IMR-90 (cell line): ENCODE data around the gene NELL2. TPM values are rescaled to one million over a fixed set of nuclear protein-coding genes. Genes with fewer than 3 reads are reported as not detected.

Source experiments
- ATAC-seq: fragments of 200-7000 bp; cut with Tn5 transposase; 2 replicates; pipeline ENCODE4 v1.9.1; 2020; ENCODE audit warnings: low read depth, mild to moderate bottlenecking, moderate library complexity
- BruUV-seq: library from RNA; stranded (reverse); fragments of 400-500 nt; replicated peaks from 2 replicates; lab custom pipeline; 2021; lab: Mats Ljungman, UMichigan
- CTCF ChIA-PET: fragments of 300-600 bp; formaldehyde crosslinking; extraction: SDS; loops from one replicate; lab custom pipeline; 2021; ENCODE audit warnings: antibody characterized with exemption; lab: Yijun Ruan, JAX
- POLR2A ChIA-PET: fragments of 300-600 bp; sonication (Branson Sonifier 250); formaldehyde crosslinking; loops from one replicate; lab custom pipeline; 2022; ENCODE audit warnings: antibody characterized with exemption; ENCODE audit not compliant: unreplicated experiment; lab: Charles Lee
- DNase-seq: peaks from one replicate; pipeline ENCODE4 v3.0.0; 2013
- H2AFZ ChIP-seq: replicated peaks from 2 replicates; pipeline ENCODE3; 2013; ENCODE audit warnings: low read length, mild to moderate bottlenecking; ENCODE audit not compliant: poor library complexity
- H2AK5ac ChIP-seq: 2 replicates; pipeline ENCODE4 v1.6.1; 2013; ENCODE audit warnings: low read depth, low read length, inconsistent platforms
- H2AK9ac ChIP-seq: replicated peaks from 2 replicates; pipeline ENCODE3; 2013; ENCODE audit warnings: mild to moderate bottlenecking, low read depth, low read length, moderate library complexity; ENCODE audit not compliant: poor library complexity
- H2BK120ac ChIP-seq: 2 replicates; pipeline ENCODE4 v1.6.1; 2013; ENCODE audit warnings: low read depth, low read length, inconsistent platforms
- H2BK15ac ChIP-seq: 3 replicates; pipeline ENCODE4 v1.6.1; 2013; ENCODE audit warnings: low read depth, low read length, inconsistent platforms
- H2BK20ac ChIP-seq: 2 replicates; pipeline ENCODE4 v1.6.1; 2013; ENCODE audit warnings: low read depth, mild to moderate bottlenecking, inconsistent platforms, low read length, moderate library complexity
- H2BK5ac ChIP-seq: 2 replicates; pipeline ENCODE4 v1.6.1; 2013; ENCODE audit warnings: mild to moderate bottlenecking, low read depth, low read length, inconsistent platforms; ENCODE audit not compliant: poor library complexity, severe bottlenecking
- H3K14ac ChIP-seq: replicated peaks from 2 replicates; pipeline ENCODE4 v1.6.1; 2013; ENCODE audit warnings: low read depth, low read length, inconsistent platforms
- H3K18ac ChIP-seq: 2 replicates; pipeline ENCODE4 v1.6.1; 2013; ENCODE audit warnings: low read depth, low read length, control low read depth
- H3K23ac ChIP-seq: 2 replicates; pipeline ENCODE4 v1.6.1; 2013; ENCODE audit warnings: low read depth, low read length, inconsistent platforms
- H3K27ac ChIP-seq: 2 replicates; pipeline ENCODE4 v1.5.1; 2013; ENCODE audit warnings: mild to moderate bottlenecking, control low read depth, low read length; ENCODE audit not compliant: insufficient read depth
- H3K27me3 ChIP-seq: 2 replicates; pipeline ENCODE4 v1.6.1; 2013; ENCODE audit warnings: low read length; ENCODE audit not compliant: control insufficient read depth, insufficient read depth
- H3K36me3 ChIP-seq: 2 replicates; pipeline ENCODE4 v1.6.1; 2013; ENCODE audit warnings: low read length, mixed read lengths; ENCODE audit not compliant: control insufficient read depth, insufficient read depth
- H3K4ac ChIP-seq: 2 replicates; pipeline ENCODE4 v1.6.1; 2013; ENCODE audit warnings: low read depth, low read length, inconsistent platforms
- H3K4me1 ChIP-seq: 2 replicates; pipeline ENCODE4 v1.6.1; 2013; ENCODE audit warnings: low read length, mixed read lengths; ENCODE audit not compliant: control insufficient read depth, insufficient read depth
- H3K4me2 ChIP-seq: 2 replicates; pipeline ENCODE4 v1.6.1; 2013; ENCODE audit warnings: low read depth, mild to moderate bottlenecking, control low read depth, low read length, moderate library complexity
- H3K4me3 ChIP-seq: 2 replicates; pipeline ENCODE4 v1.5.1; 2013; ENCODE audit warnings: low read depth, mild to moderate bottlenecking, control low read depth, low read length, moderate library complexity; ENCODE audit not compliant: insufficient read depth
- H3K56ac ChIP-seq: 2 replicates; pipeline ENCODE4 v1.6.1; 2013; ENCODE audit warnings: low read length, inconsistent platforms; ENCODE audit not compliant: insufficient read depth; ENCODE audit errors: extremely low read depth
- H3K79me1 ChIP-seq, 2 experiments: 2 replicates each; pipeline ENCODE4 v1.6.1; 2013; ENCODE audit warnings: low read length in 2 of 2, inconsistent platforms in 1 of 2, low read depth in 1 of 2
- H3K9ac ChIP-seq: 2 replicates; pipeline ENCODE4 v1.6.1; 2013; ENCODE audit warnings: low read depth, low read length, control low read depth
- H3K9me1 ChIP-seq: 2 replicates; pipeline ENCODE4 v1.6.1; 2013; ENCODE audit warnings: low read length, inconsistent platforms; ENCODE audit not compliant: insufficient read depth
- H3K9me3 ChIP-seq: 2 replicates; pipeline ENCODE4 v1.6.1; 2013; ENCODE audit warnings: low read length; ENCODE audit not compliant: control insufficient read depth, insufficient read depth
- H4K20me1 ChIP-seq: 2 replicates; pipeline ENCODE4 v1.6.1; 2013; ENCODE audit warnings: low read length, inconsistent platforms; ENCODE audit not compliant: insufficient read depth
- H4K5ac ChIP-seq: 2 replicates; pipeline ENCODE4 v1.6.1; 2013; ENCODE audit warnings: mild to moderate bottlenecking, low read depth, low read length, control low read depth
- H4K8ac ChIP-seq, 2 experiments: 2 replicates each; pipeline ENCODE4 v1.6.1; 2013; ENCODE audit warnings: low read depth in 2 of 2, low read length in 2 of 2, control low read depth in 1 of 2, inconsistent platforms in 1 of 2
- H4K91ac ChIP-seq: 2 replicates; pipeline ENCODE4 v1.6.1; 2013; ENCODE audit warnings: low read depth, low read length, inconsistent platforms; ENCODE audit not compliant: insufficient read depth
- BHLHE40 ChIP-seq: fragments of 150-350 bp; IDR thresholded peaks from 2 replicates; pipeline ENCODE4 v1.6.1; 2016; ENCODE audit warnings: mild to moderate bottlenecking, low read depth, low read length
- CEBPB ChIP-seq: IDR thresholded peaks from 2 replicates; pipeline ENCODE4 v1.6.1; 2012; ENCODE audit warnings: low read depth, low read length, improper control_type of control experiment
- CHD1 ChIP-seq: IDR thresholded peaks from 2 replicates; pipeline ENCODE4 v1.6.1; 2012; ENCODE audit warnings: low read depth, low read length, improper control_type of control experiment
- MAFK ChIP-seq: IDR thresholded peaks from 2 replicates; pipeline ENCODE4 v1.6.1; 2012; ENCODE audit warnings: low read depth, low read length, improper control_type of control experiment
- MAZ ChIP-seq: IDR thresholded peaks from 2 replicates; pipeline ENCODE4 v1.6.1; 2012; ENCODE audit warnings: low read depth, mild to moderate bottlenecking, low read length, improper control_type of control experiment, moderate library complexity, borderline replicate concordance
- NFE2L2 ChIP-seq: fragments of 150-350 bp; IDR thresholded peaks from 2 replicates; pipeline ENCODE4 v1.6.1; 2016; ENCODE audit warnings: low read depth, mild to moderate bottlenecking, low read length
- POLR2A ChIP-seq: IDR thresholded peaks from 2 replicates; pipeline ENCODE4 v1.6.1; 2012; ENCODE audit warnings: mild to moderate bottlenecking, low read depth, low read length
- RCOR1 ChIP-seq: IDR thresholded peaks from 2 replicates; pipeline ENCODE4 v1.6.1; 2012; ENCODE audit warnings: mild to moderate bottlenecking, low read length, improper control_type of control experiment; ENCODE audit not compliant: insufficient replicate concordance
- RFX5 ChIP-seq: IDR thresholded peaks from 2 replicates; pipeline ENCODE4 v1.8.0; 2012; ENCODE audit warnings: low read depth, mild to moderate bottlenecking, low read length, moderate library complexity
- dilution Hi-C: fragments of 300-500 bp; cut with HindIII; formaldehyde crosslinking; loops from one replicate; pipeline ENCODE4 v1.14.3; 2018; ENCODE audit warnings: low sequenced_read_pairs; ENCODE audit not compliant: unreplicated experiment
- in situ Hi-C: fragments of 300-500 bp; cut with MboI; formaldehyde crosslinking; loops from 3 replicates; pipeline ENCODE4 v1.14.3; 2019; ENCODE audit warnings: low sequenced_read_pairs, inconsistent platforms, mixed read lengths
- intact Hi-C: fragments of 100-400 bp; cut with micrococcal nuclease; formaldehyde crosslinking; loops from 2 replicates; pipeline ENCODE4 v1.10.0; 2022
- polyA plus RNA-seq, 3 experiments: library from polyadenylated mRNA; depleted of rRNA; stranded (reverse); fragments of >200 nt; gene quantifications; 2 replicates each; pipeline ENCODE4 v1.2.3, GENCODE V29; 2012; ENCODE audit warnings: low replicate concordance in 1 of 3
- total RNA-seq: library from RNA; depleted of rRNA; stranded (reverse); fragments of >200 nt; gene quantifications from 2 replicates; pipeline ENCODE4 v1.2.3, GENCODE V29; 2012
- TF ChIP-seq, protein P1 (sequence below): conservative IDR thresholded peaks from 2 replicates; pipeline ENCODE4 v1.5.1; 2012; ENCODE audit warnings: mild to moderate bottlenecking, low read depth, low read length, improper control_type of control experiment
- TF ChIP-seq, protein P2 (sequence below): fragments of 150-350 bp; IDR thresholded peaks from 2 replicates; pipeline ENCODE4 v1.6.1; 2016; ENCODE audit warnings: low read depth, mild to moderate bottlenecking, low read length, moderate library complexity, borderline replicate concordance

Gene NELL2
- total and polyA plus RNA-seq, 2 of the 4 experiments (the other 2 are of a cell fraction): 0.18 to 0.26 TPM

DNA sequence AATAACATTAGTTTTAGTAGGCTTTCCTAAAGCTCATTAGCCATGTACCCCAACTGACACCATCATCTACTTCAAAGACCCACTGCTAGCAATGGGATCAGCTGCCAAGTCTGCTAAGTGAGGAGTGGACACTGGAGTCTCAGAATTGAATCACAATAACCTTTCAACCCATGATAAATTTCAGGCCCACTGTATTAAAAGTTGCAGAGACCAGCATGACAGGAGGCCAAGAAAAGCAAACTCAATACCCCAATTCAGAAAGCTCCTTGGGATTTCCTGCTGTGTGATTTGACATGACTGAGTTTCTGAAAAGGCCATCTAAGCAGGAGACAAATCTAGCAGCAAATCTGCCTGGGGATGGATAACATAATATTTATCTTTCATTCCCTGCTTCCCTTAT is 320.7 kb downstream of the NELL2 start:
- dilution Hi-C loops: no loop called here
- H3K14ac ChIP-seq: no peak overlapping the region
- H2AFZ ChIP-seq: no peak overlapping the region
- no peaks in the 10 kb centered on the region for H3K36me3 ChIP-seq
- no peak overlapping the region for H2BK120ac ChIP-seq
- no peaks in the 10 kb centered on the region for H3K79me1 ChIP-seq
- no peak overlapping the region for H3K27ac ChIP-seq
- H3K9ac ChIP-seq: no peak overlapping the region
- no TSS peak for BruUV-seq
- H3K23ac ChIP-seq: no peak overlapping the region
- H2BK20ac ChIP-seq: no peak overlapping the region
- no peaks in the 10 kb centered on the region for H3K27me3 ChIP-seq
- no peak overlapping the region for H2AK9ac ChIP-seq
- H4K5ac ChIP-seq: no peak overlapping the region
- ChIA-PET CTCF (no interaction called here), POLR2A (no interaction called here)
- in situ Hi-C loops: no loop called here
- intact Hi-C loops: no loop called here
- TF ChIP-seq, protein P1, sequence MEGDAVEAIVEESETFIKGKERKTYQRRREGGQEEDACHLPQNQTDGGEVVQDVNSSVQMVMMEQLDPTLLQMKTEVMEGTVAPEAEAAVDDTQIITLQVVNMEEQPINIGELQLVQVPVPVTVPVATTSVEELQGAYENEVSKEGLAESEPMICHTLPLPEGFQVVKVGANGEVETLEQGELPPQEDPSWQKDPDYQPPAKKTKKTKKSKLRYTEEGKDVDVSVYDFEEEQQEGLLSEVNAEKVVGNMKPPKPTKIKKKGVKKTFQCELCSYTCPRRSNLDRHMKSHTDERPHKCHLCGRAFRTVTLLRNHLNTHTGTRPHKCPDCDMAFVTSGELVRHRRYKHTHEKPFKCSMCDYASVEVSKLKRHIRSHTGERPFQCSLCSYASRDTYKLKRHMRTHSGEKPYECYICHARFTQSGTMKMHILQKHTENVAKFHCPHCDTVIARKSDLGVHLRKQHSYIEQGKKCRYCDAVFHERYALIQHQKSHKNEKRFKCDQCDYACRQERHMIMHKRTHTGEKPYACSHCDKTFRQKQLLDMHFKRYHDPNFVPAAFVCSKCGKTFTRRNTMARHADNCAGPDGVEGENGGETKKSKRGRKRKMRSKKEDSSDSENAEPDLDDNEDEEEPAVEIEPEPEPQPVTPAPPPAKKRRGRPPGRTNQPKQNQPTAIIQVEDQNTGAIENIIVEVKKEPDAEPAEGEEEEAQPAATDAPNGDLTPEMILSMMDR: no peak
- TF ChIP-seq BHLHE40 (no peak), CEBPB (no peak), CHD1 (no peak), RFX5 (no peak), POLR2A (no peak), RCOR1 (no peak), MAFK (no peak), MAZ (no peak), NFE2L2 (no peak)
- TF ChIP-seq, protein P2, sequence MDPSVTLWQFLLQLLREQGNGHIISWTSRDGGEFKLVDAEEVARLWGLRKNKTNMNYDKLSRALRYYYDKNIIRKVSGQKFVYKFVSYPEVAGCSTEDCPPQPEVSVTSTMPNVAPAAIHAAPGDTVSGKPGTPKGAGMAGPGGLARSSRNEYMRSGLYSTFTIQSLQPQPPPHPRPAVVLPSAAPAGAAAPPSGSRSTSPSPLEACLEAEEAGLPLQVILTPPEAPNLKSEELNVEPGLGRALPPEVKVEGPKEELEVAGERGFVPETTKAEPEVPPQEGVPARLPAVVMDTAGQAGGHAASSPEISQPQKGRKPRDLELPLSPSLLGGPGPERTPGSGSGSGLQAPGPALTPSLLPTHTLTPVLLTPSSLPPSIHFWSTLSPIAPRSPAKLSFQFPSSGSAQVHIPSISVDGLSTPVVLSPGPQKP: no peak
- no peak overlapping the region for H3K18ac ChIP-seq
- H2BK15ac ChIP-seq: no peak overlapping the region
- H4K91ac ChIP-seq: no peak overlapping the region
- ATAC-seq: no peak
- no peaks in the 10 kb centered on the region for H3K9me3 ChIP-seq
- no peak overlapping the region for H3K4me2 ChIP-seq
- no peaks in the 10 kb centered on the region for H4K20me1 ChIP-seq
- H3K56ac ChIP-seq: no peak overlapping the region
- no peak overlapping the region for H4K8ac ChIP-seq
- H3K4me1 ChIP-seq: no peaks in the 10 kb centered on the region
- no peak overlapping the region for H3K4me3 ChIP-seq
- DNase-seq: no peak
- H3K9me1 ChIP-seq: no peaks in the 10 kb centered on the region
- H3K4ac ChIP-seq: no peak overlapping the region
- no peak overlapping the region for H2BK5ac ChIP-seq
- no peak overlapping the region for H2AK5ac ChIP-seq
